Fibroblast of villous mesenchyme (primary cell): ENCODE results near the gene ADGRB3. TPM values are rescaled to one million over a fixed set of nuclear protein-coding genes. Genes with fewer than 3 reads are reported as not detected.
"Not testable (repeated sequence)": the region's sequence is repeated elsewhere in the genome, so short reads cannot be mapped to it uniquely, and the experiment has no call there.

Experiments
- DNase-seq: peaks from one replicate; pipeline ENCODE4 v3.0.0-alpha.2; 2010; ENCODE audit warnings: low read depth
- H3K4me3 ChIP-seq: 2 replicates; pipeline ENCODE4 v1.5.1; 2011; ENCODE audit warnings: low read depth, mild to moderate bottlenecking, low read length
- total RNA-seq: library from RNA; depleted of rRNA; stranded (reverse); fragments of >200 nt; gene quantifications from 2 replicates; pipeline ENCODE4 v1.2.3, GENCODE V29; 2012
- TF ChIP-seq, protein P1 (sequence below): IDR thresholded peaks from 2 replicates; pipeline ENCODE4 v1.5.1; 2012; ENCODE audit warnings: low read depth, mild to moderate bottlenecking, low read length; ENCODE audit not compliant: insufficient read depth

ADGRB3 gene
- total RNA-seq, 1 donor, result under 0.01 TPM

DNA sequence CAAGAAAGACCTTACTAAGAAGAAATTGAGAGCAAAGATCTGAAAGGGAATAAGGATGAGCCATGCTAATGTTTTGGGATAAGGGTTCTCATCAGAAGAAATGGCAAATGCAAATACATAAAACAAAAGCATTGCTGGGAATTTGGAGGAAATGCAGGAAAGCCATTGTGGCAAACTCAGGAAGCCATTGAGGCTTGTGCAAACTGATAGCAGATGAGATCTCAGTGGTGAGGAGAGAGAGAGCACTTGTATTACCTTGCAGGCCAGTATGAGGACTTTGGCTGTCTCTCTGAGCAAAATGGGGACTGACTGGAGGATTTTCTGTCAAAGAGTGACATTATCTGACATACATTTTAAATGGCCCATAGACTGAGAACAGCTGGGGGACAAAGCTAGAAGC lies 103.0 kb downstream of the ADGRB3 start:
- H3K4me3 ChIP-seq, result no peak overlapping the region

DNA sequence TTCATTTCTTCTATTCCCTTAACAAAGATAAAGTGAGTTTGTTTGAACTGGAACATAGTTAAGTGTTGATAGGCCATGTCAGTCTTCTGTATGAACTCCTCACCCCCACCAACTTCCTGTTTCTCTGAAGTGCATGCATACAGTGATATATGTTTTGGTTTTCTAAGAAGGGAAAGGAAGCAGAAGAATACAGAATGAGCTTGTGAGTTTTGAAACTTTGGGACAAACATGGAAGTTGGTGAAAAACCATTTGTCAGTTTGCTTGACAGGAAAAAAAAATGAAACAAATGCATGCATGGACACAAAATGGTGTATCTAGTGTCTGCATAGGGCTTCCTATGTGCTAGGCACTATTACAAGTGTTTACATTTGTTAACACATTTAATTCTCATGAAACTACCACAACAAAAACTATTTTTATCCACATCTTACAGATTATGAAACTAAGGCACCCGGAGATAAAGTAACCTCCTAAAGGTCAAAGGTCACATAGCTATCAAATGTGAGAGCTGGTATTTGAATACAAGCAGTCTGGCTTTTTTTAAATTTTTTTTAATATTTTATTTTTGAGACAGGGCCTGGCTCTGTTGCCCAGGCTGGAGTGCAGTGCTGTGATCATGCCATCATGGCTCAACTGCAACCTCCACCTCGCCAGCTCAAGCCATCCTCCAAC lies 105.9 kb downstream of the ADGRB3 start:
- no peak for DNase-seq
- TF ChIP-seq, protein P1, sequence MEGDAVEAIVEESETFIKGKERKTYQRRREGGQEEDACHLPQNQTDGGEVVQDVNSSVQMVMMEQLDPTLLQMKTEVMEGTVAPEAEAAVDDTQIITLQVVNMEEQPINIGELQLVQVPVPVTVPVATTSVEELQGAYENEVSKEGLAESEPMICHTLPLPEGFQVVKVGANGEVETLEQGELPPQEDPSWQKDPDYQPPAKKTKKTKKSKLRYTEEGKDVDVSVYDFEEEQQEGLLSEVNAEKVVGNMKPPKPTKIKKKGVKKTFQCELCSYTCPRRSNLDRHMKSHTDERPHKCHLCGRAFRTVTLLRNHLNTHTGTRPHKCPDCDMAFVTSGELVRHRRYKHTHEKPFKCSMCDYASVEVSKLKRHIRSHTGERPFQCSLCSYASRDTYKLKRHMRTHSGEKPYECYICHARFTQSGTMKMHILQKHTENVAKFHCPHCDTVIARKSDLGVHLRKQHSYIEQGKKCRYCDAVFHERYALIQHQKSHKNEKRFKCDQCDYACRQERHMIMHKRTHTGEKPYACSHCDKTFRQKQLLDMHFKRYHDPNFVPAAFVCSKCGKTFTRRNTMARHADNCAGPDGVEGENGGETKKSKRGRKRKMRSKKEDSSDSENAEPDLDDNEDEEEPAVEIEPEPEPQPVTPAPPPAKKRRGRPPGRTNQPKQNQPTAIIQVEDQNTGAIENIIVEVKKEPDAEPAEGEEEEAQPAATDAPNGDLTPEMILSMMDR, result no peak
- H3K4me3 ChIP-seq, result no peak overlapping the region

More for the DNA sequence above, 103.0 kb downstream of the ADGRB3 start:
- TF ChIP-seq, protein P1, result no peak
- no peak for DNase-seq

DNA sequence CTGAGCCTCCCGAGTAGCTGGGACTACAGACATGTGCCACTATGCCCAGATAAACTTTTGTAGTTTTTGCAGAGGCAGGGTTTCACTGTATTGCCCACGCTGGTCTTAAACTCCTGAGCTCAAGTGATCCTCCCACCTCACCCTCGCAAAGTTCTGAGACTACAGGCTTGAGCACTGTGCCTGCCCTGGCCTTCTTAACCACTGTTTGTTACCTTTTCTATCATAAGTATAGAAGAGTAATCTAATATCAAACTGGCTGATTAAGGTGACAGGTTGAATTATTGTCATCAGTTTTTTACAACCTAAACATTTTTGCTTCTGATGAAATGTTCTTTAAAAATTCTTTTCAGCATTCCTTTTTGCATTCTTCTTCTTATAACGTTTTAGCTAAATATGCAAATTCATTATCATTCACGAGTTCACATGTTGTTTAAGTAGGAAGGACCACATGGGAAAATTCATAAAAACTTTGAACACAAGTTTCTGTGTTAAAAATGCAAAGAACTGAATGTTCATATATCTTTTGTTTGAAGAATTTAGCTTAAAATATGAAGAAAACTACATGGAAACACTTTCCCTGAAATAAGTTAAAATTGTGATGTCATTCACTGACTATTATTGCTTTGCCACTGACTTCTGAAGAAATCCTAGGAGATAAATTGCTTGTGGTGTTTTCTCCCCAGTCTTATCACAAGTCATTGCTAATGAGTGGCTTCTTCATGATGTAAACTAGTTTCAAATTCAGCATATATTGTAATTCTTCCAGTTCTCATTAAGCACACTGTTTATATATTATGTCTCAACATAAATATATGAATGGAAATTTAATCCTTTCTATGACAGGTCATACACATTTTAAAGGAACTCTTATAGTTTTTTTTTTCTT lies 106.7 kb downstream of the ADGRB3 start:
- H3K4me3 ChIP-seq, result no peak overlapping the region
- TF ChIP-seq, protein P1, result no peak
- no peak for DNase-seq

DNA sequence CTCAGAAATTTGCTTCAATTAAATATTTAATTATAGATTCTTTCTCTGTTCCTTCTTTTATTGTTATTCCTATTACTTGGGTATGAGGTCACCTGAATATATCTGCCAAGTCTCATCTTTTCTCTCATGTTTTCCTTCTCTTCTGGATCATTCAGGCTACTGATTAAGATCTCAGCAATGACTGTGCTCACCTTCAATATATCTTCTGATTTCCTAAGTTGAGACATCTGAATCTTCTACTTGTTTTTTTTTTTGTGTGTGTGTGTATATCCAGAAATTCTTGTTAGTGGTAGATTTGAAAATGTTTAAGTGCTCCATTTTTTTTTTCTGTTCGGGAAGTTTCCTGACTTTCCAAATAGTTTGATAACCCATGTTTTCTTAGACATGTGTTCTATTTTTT lies 108.0 kb downstream of the ADGRB3 start:
- no peak overlapping the region for H3K4me3 ChIP-seq
- DNase-seq, result no peak
- TF ChIP-seq, protein P1, result no peak

DNA sequence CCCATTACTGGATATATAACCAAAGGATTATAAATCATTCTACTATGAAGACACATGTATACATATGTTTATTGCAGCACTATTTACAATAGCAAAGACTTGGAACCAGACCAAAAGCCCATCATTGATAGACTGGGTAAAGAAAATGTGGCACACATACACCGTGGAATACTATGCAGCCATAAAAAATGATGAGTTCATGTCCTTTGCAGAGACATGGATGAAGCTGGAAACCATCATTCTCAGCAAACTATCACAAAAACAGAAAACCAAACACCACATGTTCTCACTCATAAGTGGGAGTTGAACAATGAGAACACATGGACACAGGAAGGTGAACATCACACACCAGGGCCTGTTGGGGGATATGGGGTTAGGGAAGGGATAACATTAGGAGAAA lies 109.3 kb downstream of the ADGRB3 start:
- not testable (repeated sequence) for H3K4me3 ChIP-seq, DNase-seq

DNA sequence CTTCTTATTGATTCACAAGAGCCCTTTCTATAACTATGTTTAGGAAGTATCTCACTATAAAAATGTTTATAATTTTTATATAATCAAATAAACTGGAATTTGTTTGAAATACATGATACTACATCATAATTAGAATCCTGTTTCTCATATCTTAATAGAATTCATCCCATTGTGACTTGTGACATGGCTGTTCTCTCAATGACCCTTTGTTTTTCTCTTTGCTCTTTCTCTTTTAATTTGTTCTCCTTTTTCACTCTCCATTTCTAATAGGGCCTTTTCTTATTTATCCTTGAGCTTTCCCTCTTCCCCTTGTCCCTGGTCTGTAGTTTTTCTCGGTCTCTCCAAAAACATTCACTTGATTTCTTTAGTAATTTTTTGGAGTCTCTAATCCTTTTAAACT lies 111.3 kb downstream of the ADGRB3 start:
- TF ChIP-seq, protein P1, result no peak
- DNase-seq, result no peak
- H3K4me3 ChIP-seq, result no peak overlapping the region

DNA sequence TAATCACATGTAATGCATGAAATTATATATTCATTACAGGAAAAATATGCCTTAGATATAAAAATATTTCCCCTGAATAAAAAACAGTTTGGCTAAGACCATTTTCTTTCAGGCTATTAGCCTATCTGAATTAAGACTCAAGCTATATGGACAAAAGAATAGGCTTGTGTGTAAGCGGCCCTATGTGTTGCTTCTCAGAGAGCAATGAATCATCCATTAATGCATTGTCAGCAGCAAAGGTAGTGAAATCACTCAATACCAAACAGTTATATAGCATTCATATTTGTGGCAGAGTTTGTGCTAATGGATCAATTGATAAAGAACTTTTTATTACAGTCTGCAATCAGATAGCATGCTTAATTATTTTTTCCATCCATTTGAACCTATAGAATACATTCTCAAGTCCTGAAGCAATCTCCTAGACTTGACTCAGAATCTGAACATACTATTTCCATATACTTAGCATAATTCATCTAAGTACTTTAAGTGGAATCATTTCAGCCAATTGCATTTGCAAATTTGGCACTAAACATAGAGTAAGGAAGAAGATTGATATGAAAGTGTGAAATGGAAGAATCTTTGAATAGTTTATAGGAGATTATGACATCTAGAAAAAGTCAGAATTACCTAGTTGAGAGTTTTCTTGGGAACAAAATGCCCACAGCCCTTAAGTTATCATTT lies 112.2 kb downstream of the ADGRB3 start:
- H3K4me3 ChIP-seq, result no peak overlapping the region
- TF ChIP-seq, protein P1, result no peak
- no peak for DNase-seq

DNA sequence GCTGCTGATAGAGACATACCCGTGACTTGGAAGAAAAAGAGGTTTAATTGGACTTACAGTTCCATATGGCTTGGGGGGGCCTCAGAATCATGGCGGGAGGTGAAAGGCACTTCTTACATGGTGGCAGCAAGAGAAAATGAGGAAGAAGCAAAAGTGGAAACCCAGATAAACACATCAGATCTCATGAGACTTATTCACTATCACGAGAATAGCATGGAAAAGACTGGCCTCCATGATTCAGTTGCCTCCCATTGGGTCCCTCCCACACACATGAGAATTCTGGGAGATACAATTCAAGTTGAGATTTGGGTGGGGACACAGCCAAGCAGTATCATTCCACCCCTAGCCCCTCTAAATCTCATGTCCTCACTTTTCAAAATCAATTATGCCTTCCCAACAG lies 112.8 kb downstream of the ADGRB3 start:
- not testable (repeated sequence) for H3K4me3 ChIP-seq, DNase-seq
